Immature natural killer cell (primary cell): ENCODE results near the gene ANXA3. TPM values are rescaled to one million over a fixed set of nuclear protein-coding genes. Genes with fewer than 3 reads are reported as not detected.
"Not testable (repeated sequence)": the region's sequence is repeated elsewhere in the genome, so short reads cannot be mapped to it uniquely, and the experiment has no call there.

Experiments used
- DNase-seq, 3 donors: peaks; one replicate each; pipeline ENCODE4 v3.0.0; 2022; ENCODE audit warnings: mixed read lengths in 1 of 3
- H3K27ac Mint-ChIP-seq, 6 donors: one replicate each; pipeline ENCODE4 v1.8.0; 2020; ENCODE audit warnings: mixed read lengths in 6 of 6, mild to moderate bottlenecking in 5 of 6, inconsistent platforms in 4 of 6, moderate library complexity in 3 of 6
- H3K27me3 Mint-ChIP-seq, 3 donors: one replicate each; pipeline ENCODE4 v1.8.0; 2020 to 2021; ENCODE audit warnings: low read depth in 3 of 3, mild to moderate bottlenecking in 3 of 3, mixed read lengths in 3 of 3, moderate library complexity in 3 of 3, inconsistent platforms in 1 of 3
- H3K36me3 Mint-ChIP-seq, 3 donors: one replicate each; pipeline ENCODE4 v1.8.0; 2020; ENCODE audit warnings: mixed read lengths in 3 of 3, inconsistent platforms in 2 of 3, mild to moderate bottlenecking in 2 of 3
- H3K4me1 Mint-ChIP-seq, 2 donors: one replicate each; pipeline ENCODE4 v1.8.0; 2020; ENCODE audit warnings: inconsistent platforms in 2 of 2, mild to moderate bottlenecking in 2 of 2, mixed read lengths in 2 of 2, moderate library complexity in 1 of 2
- H3K4me3 Mint-ChIP-seq, 5 donors: one replicate each; pipeline ENCODE4 v1.8.0; 2020; ENCODE audit warnings: mild to moderate bottlenecking in 5 of 5, mixed read lengths in 5 of 5, inconsistent platforms in 3 of 5, moderate library complexity in 3 of 5
- H3K9me3 Mint-ChIP-seq, 6 donors: one replicate each; pipeline ENCODE4 v1.8.0; 2020; ENCODE audit warnings: mild to moderate bottlenecking in 6 of 6, mixed read lengths in 6 of 6, inconsistent platforms in 4 of 6, moderate library complexity in 3 of 6
- polyA plus RNA-seq, 3 donors: library from polyadenylated mRNA; unstranded; fragments of 300-500 nt; fragmentation: Illumina TruSeq; gene quantifications; one replicate each; pipeline ENCODE4 v1.2.3, GENCODE V29; 2021

ANXA3 gene
- polyA plus RNA-seq, 3 donors from 2014 or later: not detected

DNA sequence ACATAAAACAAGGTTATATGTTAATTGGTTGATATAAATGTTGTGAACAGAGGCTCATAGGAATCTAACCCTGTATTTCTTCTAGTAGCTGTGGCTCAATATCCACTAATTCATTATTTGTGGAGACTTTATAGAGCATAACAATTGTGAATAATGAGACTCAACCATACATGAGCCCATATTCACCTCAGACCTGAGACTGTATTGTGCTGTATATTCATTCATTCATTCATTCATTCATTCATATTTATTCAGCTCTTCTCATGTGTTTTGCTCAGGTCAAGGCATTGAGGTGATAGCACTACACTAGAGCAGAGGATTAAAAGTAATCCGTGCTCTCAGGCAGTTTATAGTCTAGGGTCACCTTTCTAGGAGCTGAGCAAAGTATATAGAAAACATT, 24.5 kb upstream of the ANXA3 start:
- H3K9me3 Mint-ChIP-seq: peaks cover 0 to under 1% (median 0%) of the 10 kb centered on the region in 6 donors
- H3K36me3 Mint-ChIP-seq: no peaks in the 10 kb centered on the region
- no peak overlapping the region for H3K4me3 Mint-ChIP-seq
- peaks cover 0 to 13% (median under 1%) of the 10 kb centered on the region in 3 donors for H3K27me3 Mint-ChIP-seq
- H3K27ac Mint-ChIP-seq: no peak overlapping the region
- no peak for DNase-seq
- no peaks in the 10 kb centered on the region for H3K4me1 Mint-ChIP-seq

DNA sequence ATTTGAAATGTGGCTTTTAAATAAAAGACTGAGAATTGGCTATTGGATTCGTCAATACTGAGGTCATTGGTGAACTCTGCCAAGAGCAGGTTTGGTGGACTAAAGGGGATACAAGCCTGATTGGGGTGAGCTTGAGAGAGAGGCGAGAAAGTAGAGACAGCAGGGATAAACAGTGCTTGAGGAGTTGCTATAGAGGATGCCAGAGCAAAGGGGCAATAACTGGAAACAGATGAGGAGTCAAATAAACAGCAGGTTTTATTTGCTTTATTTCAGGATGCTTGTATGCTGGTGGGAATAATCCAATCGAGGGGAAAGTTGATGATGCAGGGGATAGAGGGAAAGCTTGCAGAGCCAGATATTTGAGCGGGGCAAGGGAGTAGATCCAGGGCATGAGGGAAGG, 24.0 kb upstream of the ANXA3 start:
- Mint-ChIP-seq H3K36me3 (no peaks in the 10 kb centered on the region), H3K27ac (no peak overlapping the region), H3K9me3 (peaks cover 0 to 2% (median 0%) of the 10 kb centered on the region in 6 donors), H3K4me3 (no peak overlapping the region), H3K27me3 (peaks cover 0 to 13% (median 3%) of the 10 kb centered on the region in 3 donors), H3K4me1 (no peaks in the 10 kb centered on the region)
- no peak for DNase-seq

DNA sequence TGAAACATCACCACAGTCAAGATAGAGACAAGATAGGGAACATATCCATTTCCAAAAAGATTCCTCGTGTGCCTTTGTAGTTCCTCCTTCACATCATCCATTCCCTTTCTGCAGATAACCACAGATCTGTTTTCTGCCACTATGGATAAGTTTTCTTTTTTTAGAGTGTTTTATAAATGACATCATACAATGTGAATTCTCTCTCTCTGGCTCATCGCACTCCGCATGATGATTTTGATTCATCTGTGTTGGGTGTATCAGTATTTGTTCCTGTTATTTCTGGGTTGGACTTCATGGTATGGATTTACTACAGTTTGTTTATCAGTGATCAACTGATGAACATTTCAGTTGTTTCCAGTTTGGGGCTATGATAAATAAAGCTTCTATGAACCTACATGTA, 23.2 kb upstream of the ANXA3 start:
- DNase-seq: no peak
- Mint-ChIP-seq H3K27ac (no peak overlapping the region), H3K36me3 (no peaks in the 10 kb centered on the region), H3K27me3 (peaks cover 0 to 13% (median 3%) of the 10 kb centered on the region in 3 donors), H3K4me3 (no peak overlapping the region), H3K4me1 (no peaks in the 10 kb centered on the region), H3K9me3 (peaks cover 0 to 2% (median 0%) of the 10 kb centered on the region in 6 donors)

DNA sequence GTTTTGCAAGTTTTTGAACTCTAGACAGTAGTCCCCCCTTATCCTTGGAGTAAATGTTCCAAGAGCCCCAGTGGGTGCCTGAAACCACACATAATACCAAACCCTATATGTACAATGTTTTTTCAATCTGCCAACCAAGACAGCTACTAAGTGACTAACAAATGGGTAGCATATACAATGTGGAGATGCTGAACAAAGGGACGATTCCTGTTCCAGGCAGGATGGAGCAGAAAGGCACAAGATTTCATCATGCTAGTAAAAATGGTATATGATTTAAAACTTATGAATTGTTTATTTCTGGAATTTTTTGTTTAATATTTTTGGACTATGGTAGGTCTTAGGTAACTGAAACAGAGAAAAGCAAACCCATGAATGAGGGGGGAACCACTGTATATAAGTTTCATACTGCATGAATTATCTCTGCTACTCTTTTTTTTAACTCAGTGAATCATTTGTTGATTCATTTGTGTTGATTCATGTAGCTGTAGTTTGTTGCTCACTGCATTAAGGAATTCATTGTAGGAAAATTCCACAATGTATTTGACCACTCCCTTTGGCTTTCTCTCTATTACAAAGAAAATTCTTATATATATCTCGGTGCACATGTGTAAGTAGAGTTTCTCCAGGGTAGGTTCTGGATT, 21.9 kb upstream of the ANXA3 start:
- Mint-ChIP-seq H3K4me3 (no peak overlapping the region), H3K27me3 (peaks cover 0 to 8% (median 3%) of the 10 kb centered on the region in 3 donors), H3K27ac (no peak overlapping the region), H3K36me3 (no peaks in the 10 kb centered on the region), H3K4me1 (no peaks in the 10 kb centered on the region), H3K9me3 (peaks cover 0 to 2% (median 0%) of the 10 kb centered on the region in 6 donors)
- DNase-seq: no peak

DNA sequence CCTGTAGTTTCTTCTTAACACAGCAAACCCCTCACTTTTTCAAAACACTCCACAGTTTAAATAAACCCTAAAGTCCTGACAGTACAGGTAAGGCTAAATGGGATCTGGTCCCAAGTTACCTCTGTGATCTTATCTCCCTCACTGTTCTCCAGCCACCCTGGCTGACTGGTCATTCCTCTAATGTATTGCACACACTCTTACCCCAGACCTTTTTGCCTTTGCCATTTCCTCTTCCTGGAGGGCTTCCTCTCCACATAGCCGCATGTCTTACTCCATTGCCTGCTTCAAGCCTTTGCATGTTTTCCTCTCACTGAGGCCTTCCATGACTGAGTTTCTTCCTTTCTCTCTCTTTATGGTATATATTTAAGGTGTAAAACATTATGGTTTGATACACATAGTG, 19.5 kb upstream of the ANXA3 start:
- Mint-ChIP-seq H3K4me1 (no peaks in the 10 kb centered on the region), H3K27ac (no peak overlapping the region), H3K27me3 (peaks cover 0 to 5% (median 3%) of the 10 kb centered on the region in 3 donors), H3K36me3 (no peaks in the 10 kb centered on the region), H3K4me3 (no peak overlapping the region), H3K9me3 (peaks cover 0 to 7% (median 0%) of the 10 kb centered on the region in 6 donors)
- DNase-seq: no peak

DNA sequence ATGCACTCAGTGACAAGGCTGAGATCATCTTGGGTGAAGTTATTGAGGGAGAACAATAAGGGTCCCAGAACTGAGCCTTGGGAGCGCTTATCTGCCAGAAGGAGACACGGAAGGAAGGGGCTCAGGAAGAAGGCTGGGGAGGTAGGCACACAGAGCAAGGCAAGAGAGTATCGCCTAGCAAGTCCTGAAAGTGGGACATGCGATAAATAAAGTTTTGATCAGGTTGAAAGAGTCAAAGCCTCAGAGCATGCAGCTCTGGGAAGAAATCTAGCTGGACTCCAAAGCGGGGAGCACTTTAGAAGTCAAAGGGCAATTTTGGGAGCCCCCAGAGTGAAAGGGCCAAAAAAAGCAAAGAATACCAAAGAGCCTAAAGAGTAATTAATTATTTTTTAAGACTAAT, 17.7 kb upstream of the ANXA3 start:
- no peak overlapping the region for H3K27ac Mint-ChIP-seq
- no peak overlapping the region for H3K4me3 Mint-ChIP-seq
- H3K4me1 Mint-ChIP-seq: no peaks in the 10 kb centered on the region
- H3K9me3 Mint-ChIP-seq: peaks cover 0 to 7% (median 0%) of the 10 kb centered on the region in 6 donors
- no peaks in the 10 kb centered on the region for H3K36me3 Mint-ChIP-seq
- DNase-seq: no peak
- H3K27me3 Mint-ChIP-seq: peaks cover 0 to 7% (median 3%) of the 10 kb centered on the region in 3 donors

DNA sequence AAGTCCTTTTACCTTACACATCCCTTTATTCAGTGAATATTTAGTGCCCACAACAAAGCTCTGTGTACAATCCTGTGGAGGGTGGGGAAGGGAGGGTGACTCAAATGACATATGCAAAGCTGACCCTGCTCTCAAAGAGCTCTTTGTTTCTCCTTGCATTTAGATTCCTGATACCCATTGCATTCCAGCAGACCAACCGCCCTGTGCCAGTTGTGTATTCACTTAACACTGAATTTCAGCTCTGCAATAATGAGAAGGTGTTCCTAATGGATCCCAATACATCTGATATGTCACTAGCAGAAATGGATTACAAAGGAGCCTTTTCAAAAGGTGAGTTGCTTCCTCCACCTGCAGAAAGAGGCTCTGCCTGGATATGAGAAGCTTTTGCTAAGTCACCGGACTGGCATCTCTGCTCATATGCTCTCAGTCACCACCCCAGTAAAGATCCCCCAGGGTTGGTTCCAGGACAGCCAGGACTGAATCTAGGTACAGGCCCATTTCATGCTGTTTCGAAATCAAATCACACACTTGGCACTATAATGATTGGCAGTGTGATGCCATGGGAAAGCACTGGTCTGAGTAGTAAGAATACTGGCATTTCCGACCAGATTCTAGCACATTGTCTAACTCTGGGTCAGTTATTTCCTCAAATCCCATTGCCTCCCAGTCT, 17.1 kb upstream of the ANXA3 start:
- Mint-ChIP-seq H3K4me3 (no peak overlapping the region), H3K27me3 (peaks cover 0 to 7% (median 3%) of the 10 kb centered on the region in 3 donors), H3K36me3 (no peaks in the 10 kb centered on the region), H3K9me3 (peaks cover 0 to 7% (median 0%) of the 10 kb centered on the region in 6 donors), H3K27ac (no peak overlapping the region), H3K4me1 (no peaks in the 10 kb centered on the region)
- no peak for DNase-seq

DNA sequence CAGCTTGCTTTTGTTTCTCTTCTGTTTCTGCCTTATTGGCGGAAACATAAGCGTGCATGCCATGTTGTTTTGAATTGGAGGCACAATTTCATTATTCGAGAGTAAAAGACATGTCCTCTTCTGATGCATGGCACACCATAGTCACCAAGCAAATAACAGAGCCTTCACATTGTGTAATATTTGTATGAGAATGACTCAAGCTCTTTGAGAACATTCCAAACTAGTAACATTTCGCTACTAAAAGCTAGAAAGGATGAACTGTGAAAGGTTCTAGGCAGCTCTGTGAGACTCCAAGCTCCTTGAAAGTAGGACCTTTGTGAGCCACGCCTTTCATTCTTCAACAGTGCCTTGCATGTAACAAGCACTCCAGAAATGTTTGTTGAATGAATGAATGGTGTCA, 9.2 kb upstream of the ANXA3 start:
- H3K4me3 Mint-ChIP-seq: no peak overlapping the region
- no peaks in the 10 kb centered on the region for H3K36me3 Mint-ChIP-seq
- no peak for DNase-seq
- peaks cover 0 to 2% (median 0%) of the 10 kb centered on the region in 3 donors for H3K27me3 Mint-ChIP-seq
- no peak overlapping the region for H3K27ac Mint-ChIP-seq
- H3K4me1 Mint-ChIP-seq: no peaks in the 10 kb centered on the region
- no peaks in the 10 kb centered on the region for H3K9me3 Mint-ChIP-seq

DNA sequence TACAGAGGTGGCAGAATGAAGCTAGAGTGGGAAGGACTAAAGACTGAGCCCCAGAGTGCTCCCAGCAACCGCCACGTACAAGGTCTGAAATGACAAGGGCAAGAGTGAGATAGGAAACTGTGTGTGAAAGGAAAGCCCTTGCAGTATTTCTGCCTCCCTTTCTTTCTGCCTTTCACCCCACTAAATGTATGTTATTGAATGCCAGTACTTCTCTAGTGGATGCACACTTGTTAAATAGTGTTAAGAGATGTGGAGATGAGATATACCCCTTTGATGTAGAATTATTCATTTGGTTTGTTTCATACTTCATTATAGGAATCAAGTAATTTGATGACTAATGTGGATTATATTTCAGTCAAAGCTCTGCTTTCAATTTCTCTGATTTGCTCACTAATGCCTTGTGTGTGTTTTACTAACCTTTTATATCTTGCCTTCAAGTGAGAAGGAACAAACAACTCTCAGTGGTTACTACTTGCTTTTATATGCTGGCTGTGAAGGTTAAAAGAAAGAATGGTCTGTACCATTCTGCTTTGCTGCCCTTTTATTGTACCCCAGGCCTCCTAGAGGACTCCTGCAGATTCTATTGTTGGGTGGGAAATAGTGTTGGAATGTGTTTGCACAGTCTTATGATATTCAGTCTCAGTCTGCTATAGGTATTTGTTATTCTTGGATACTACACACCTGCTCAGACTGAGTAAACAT, 8.0 kb upstream of the ANXA3 start:
- Mint-ChIP-seq H3K27ac (no peak overlapping the region), H3K4me3 (no peak overlapping the region), H3K36me3 (no peaks in the 10 kb centered on the region), H3K4me1 (no peaks in the 10 kb centered on the region), H3K9me3 (no peaks in the 10 kb centered on the region), H3K27me3 (peaks cover 0 to under 1% (median 0%) of the 10 kb centered on the region in 3 donors)
- no peak for DNase-seq

DNA sequence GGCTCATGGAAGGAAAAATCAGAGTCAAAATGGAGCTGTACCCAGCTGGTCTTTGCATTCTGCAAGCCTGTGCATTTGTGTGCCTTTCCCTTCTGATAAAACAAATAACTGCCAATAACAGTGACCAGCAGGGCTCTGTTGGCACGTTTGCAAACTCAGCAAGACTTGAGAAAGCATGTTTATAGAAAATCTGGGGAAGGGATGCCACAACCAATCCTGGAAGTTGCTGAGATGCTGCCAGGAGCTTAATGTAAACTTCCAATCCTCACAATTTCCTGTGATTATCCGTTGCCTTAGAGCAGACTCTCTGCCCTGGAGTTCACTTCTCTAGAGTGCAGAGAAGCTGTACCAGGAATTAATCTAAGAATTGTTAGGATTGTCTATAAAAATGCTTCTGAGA, 6.9 kb upstream of the ANXA3 start:
- no peak overlapping the region for H3K4me3 Mint-ChIP-seq
- H3K4me1 Mint-ChIP-seq: no peaks in the 10 kb centered on the region
- DNase-seq: no peak
- H3K9me3 Mint-ChIP-seq: no peaks in the 10 kb centered on the region
- no peaks in the 10 kb centered on the region for H3K36me3 Mint-ChIP-seq
- H3K27ac Mint-ChIP-seq: no peak overlapping the region
- no peaks in the 10 kb centered on the region for H3K27me3 Mint-ChIP-seq

DNA sequence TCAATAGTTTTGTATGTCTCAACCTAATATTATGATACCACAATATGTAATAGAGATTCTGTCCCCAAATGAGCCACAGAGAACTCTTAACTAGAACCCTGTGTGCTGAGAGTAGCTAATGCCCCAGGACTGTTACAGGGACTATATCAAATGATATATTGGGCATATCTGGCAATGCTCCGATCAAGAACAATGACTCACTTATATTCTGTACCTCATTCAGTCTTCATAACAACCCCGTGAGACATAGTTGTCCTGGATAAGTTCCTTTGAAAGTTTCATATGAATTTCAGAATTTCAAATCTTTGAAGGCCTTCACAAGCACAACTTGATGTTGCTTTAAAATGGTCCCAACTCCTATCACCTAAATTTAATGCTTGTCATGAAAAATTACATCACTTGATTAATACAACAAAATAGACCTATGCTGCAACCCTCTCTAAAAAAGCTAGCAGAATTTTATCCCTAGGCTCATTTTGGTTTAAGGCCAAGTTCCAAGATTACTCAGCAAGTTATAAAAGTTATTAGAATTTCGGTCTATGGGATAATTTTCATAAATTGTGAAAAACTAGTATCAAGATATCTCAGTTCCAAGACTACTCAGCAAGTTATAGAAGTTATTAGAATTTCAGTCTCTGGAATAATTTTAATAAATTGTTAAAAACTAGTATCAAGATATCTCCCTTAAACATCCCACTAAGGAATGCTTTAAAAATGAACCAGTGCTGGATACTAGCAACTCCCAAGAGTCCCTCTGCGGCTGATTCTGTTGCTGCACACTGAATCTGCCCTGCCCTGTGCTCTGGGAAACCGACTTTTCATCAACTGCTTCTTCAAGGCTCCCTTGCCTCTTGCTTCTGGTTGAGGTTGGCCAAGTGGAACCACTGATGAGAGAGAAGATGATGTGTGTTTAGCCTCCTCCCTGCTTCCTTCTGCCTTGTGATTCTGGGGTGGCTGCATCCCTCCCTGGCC, 6.0 kb upstream of the ANXA3 start:
- Mint-ChIP-seq H3K27me3 (peaks cover 0 to 2% (median under 1%) of the 10 kb centered on the region in 3 donors), H3K9me3 (no peaks in the 10 kb centered on the region), H3K4me3 (no peak overlapping the region), H3K4me1 (no peaks in the 10 kb centered on the region), H3K36me3 (no peaks in the 10 kb centered on the region), H3K27ac (no peak overlapping the region)
- DNase-seq: no peak

DNA sequence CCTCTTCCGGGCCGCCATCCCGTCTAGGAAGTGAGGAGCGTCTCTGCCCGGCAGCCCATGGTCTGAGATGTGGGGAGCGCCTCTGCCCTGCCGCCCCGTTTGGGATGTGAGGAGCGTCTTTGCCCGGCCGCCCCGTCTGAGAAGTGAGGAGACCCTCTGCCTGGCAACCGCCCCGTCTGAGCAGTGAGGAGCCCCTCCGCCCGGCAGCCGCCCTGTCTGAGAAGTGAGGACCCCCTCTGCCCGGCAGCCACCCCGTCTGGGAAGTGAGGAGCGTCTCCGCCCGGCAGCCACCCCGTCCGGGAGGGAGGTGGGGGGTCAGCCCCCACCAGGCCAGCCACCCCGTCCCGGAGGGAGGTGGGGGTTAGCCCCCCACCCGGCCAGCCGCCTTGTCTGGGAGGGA, 3.7 kb upstream of the ANXA3 start:
- H3K27ac Mint-ChIP-seq: not testable (repeated sequence)

DNA sequence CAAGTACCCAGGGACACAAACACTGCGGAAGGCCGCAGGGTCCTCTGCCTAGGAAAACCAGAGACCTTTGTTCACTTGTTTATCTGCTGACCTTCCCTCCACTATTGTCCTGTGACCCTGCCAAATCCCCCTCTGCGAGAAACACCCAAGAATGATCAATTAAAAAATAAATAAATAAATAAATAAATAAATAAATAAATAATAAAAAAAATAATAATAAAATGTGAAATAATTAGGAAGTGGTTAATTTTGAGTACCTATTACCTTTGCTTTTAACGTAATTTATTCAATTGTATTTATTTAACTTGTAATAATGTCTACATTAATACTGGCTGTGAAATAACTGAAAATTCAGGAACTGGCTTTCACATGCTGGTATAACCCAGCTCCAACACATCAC, 2.7 kb upstream of the ANXA3 start:
- not testable (repeated sequence) for H3K4me1 Mint-ChIP-seq, H3K4me3 Mint-ChIP-seq, DNase-seq, H3K36me3 Mint-ChIP-seq, H3K27ac Mint-ChIP-seq, H3K9me3 Mint-ChIP-seq, H3K27me3 Mint-ChIP-seq

More for the DNA sequence above, 3.7 kb upstream of the ANXA3 start:
- not testable (repeated sequence) for DNase-seq, H3K9me3 Mint-ChIP-seq, H3K36me3 Mint-ChIP-seq, H3K4me1 Mint-ChIP-seq, H3K27me3 Mint-ChIP-seq, H3K4me3 Mint-ChIP-seq
